HG03439 (cell line): ENCODE results near the gene IL18RAP.

Experiments
- ATAC-seq: cut with Tn5 transposase; IDR thresholded peaks from one replicate; pipeline ENCODE4 v1.9.1; 2021; ENCODE audit warnings: mild to moderate bottlenecking, moderate library complexity; ENCODE audit not compliant: unreplicated experiment

IL18RAP gene

GRCh38 chr2:102492006-102492405 lies 69.0 kb downstream of the IL18RAP start:
- ATAC-seq: no peak

GRCh38 chr2:102494570-102494969 lies 71.6 kb downstream of the IL18RAP start:
- ATAC-seq: no peak

- no peak for ATAC-seq
These were observed 75.5 kb downstream of the IL18RAP start for GRCh38 chr2:102498414-102498813.

DNA sequence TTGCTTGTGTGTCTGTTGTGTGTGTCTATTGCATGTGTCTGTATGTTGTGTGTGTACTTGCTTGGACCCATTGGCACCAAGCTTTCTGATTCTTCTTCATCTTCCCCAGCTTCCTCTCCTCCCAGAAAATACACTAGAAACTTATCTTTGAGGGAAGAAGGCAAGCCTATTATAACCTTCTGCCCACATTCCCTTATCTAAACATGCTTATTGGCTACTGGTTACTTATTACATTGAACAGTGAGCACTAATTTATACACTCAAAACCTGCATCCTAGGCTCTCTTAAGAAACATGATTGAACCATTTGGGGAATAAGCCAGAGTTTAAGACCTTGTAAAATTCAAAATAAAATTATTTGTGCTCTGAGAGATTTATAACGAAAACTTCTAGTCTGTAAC lies 76.6 kb downstream of the IL18RAP start:
- no peak for ATAC-seq
